ENCODE measurements around the gene SBF2. TPM values are rescaled to one million over a fixed set of nuclear protein-coding genes. Genes with fewer than 3 reads are reported as not detected.

The SBF2 gene
- total RNA-seq, 2 experiments from 2014 or later: 14.2 to 15.2 TPM

DNA sequence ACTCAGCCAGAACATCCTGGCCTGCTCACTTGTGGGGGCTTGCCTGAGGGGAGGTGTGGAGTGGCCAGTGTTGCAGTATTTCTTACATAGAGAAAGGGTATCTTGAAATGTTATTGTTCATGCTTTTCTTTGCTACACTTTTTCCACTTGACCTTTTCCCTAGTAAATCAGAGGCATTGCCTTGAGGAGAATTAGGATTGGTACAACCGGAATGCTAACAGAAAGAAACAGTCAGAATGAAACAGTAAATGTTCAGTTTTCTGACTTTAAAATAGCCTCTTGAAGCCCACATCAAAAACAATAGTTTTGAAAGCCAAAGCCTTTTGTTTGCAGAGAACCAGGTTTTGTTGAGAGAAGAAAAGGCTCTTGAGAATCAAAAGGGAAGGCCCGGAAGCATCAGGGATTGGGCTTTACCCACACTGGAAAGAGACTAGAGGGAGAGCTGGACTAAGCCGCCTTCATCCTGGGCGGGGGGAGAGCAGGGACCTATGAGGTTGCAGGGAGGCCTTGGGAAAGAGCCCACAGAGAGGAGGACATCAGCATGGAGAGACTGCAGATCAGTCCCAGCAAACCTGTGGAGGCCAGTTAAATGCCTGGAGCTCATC lies 23.2 kb upstream of the SBF2 start:
- H3K4me3 ChIP-seq (ENCODE audit: low read length): no peak overlapping the region
- ATAC-seq (ENCODE audit: poor library complexity): no peak
- no peak for DNase-seq
- H3K4me1 Mint-ChIP-seq (ENCODE audit: low read depth): no peaks in the 10 kb centered on the region
- intact Hi-C loops (cut with DNase I, micrococcal nuclease): no loop called here
- H3K27ac Mint-ChIP-seq: no peak overlapping the region
- ChIA-PET CTCF (interaction anchor here (1.0 to 1.8 kb wide), 3 partner anchors 10 to 110 kb away, joined by 3 to 6 read pairs (median 6); no protein-coding TSS in a partner anchor), POLR2A (no interaction called here)
- TF ChIP-seq, protein P1, sequence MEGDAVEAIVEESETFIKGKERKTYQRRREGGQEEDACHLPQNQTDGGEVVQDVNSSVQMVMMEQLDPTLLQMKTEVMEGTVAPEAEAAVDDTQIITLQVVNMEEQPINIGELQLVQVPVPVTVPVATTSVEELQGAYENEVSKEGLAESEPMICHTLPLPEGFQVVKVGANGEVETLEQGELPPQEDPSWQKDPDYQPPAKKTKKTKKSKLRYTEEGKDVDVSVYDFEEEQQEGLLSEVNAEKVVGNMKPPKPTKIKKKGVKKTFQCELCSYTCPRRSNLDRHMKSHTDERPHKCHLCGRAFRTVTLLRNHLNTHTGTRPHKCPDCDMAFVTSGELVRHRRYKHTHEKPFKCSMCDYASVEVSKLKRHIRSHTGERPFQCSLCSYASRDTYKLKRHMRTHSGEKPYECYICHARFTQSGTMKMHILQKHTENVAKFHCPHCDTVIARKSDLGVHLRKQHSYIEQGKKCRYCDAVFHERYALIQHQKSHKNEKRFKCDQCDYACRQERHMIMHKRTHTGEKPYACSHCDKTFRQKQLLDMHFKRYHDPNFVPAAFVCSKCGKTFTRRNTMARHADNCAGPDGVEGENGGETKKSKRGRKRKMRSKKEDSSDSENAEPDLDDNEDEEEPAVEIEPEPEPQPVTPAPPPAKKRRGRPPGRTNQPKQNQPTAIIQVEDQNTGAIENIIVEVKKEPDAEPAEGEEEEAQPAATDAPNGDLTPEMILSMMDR (IDR thresholded peaks at IDR 0.05): no peak
- peaks cover 14% of the 10 kb centered on the region for H3K27me3 Mint-ChIP-seq
- no peak overlapping the region for H3K4me3 Mint-ChIP-seq
- H3K9me3 ChIP-seq (ENCODE audit: control insufficient read depth in 1 of 2, insufficient read depth in 1 of 2, low read length in 2 of 2): no peaks in the 10 kb centered on the region
- H3K36me3 ChIP-seq (ENCODE audit: insufficient read depth, low read length): no peaks in the 10 kb centered on the region
- no peak overlapping the region for H3K27ac ChIP-seq (ENCODE audit: low read depth in 1 of 2, low read length in 2 of 2)
- H3K27me3 ChIP-seq (ENCODE audit: control insufficient read depth in 1 of 2, insufficient read depth in 2 of 2, low read length in 2 of 2): peaks cover 0 to 3% of the 10 kb centered on the region in 2 experiments
- no peaks in the 10 kb centered on the region for H3K36me3 Mint-ChIP-seq (ENCODE audit: low read depth)
- no peaks in the 10 kb centered on the region for H3K9me3 Mint-ChIP-seq
- no peaks in the 10 kb centered on the region for H3K4me1 ChIP-seq (ENCODE audit: insufficient read depth, low read length)

DNA sequence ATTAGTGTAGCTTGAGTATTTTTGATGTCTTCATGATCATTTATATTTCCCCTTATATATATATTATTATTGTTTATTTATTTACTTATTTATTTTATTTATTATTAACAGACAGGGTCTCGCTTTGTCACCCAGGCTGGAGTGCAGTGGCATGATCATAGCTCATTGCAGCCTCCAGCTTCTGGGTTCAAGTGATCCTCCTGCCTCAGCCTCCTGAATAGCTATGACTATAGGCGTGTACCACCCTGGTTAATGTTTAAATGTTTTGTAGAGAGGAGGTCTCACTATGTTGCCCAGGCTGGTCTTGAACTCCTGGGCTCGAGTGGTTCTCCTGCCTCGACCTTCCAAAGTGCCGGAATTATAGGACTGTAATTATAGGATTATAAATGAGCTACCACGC lies 21.1 kb upstream of the SBF2 start:
- no peak overlapping the region for H3K4me3 Mint-ChIP-seq
- DNase-seq: no peak
- TF ChIP-seq, protein P1 (IDR thresholded peaks at IDR 0.05): no peak

DNA sequence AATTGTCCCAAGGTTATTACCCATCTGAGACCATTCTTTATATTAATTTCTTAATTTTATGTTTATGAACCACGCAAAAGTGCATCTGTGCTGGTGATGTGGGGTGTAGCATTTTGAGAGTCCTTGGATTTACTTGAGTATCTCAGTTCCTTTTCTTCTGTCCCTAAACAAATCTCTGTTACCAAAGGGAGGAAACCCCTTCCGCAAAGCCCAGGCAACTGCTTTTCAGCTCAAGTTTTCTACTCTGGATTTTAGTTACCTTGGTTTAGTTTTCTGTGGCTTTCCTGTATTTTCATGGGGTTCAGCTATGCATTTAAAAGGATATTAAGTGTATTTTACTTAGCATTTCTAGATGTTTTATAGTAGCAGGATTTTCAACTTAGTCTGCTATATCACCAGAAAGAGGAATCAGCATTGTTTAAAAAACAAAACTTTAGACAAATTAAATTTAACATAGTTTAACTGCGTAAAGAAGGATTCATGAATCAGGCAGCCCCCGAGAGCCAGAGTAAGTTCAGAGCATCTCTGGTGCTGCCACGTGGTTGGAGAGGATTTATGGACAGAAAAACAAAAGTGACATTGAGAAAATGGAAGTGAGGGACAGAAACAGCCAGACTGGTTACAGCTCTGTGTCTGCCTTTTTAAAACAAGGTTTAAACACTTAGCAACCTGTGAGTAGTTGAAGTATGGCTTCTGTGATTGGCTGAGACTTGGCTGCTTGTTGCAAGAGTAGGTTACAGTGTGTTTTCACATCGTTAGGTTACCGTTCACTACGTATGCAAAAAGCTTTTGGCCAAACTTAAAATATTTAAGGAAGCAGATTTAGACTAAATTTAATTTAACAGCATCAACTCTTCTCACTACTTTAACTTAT lies 20.4 kb upstream of the SBF2 start:
- H3K27me3 Mint-ChIP-seq: peaks cover 36% of the 10 kb centered on the region
- intact Hi-C loops (cut with DNase I, micrococcal nuclease): no loop called here
- Histone ChIP-seq H3K27me3 (ENCODE audit: control insufficient read depth in 1 of 2, insufficient read depth in 2 of 2, low read length in 2 of 2) (peaks cover 4 to 16% of the 10 kb centered on the region in 2 experiments), H3K4me3 (ENCODE audit: low read length) (no peak overlapping the region), H3K9me3 (ENCODE audit: control insufficient read depth in 1 of 2, insufficient read depth in 1 of 2, low read length in 2 of 2) (no peaks in the 10 kb centered on the region), H3K4me1 (ENCODE audit: insufficient read depth, low read length) (no peaks in the 10 kb centered on the region), H3K36me3 (ENCODE audit: insufficient read depth, low read length) (no peaks in the 10 kb centered on the region), H3K27ac (ENCODE audit: low read depth in 1 of 2, low read length in 2 of 2) (no peak overlapping the region)
- no peak overlapping the region for H3K27ac Mint-ChIP-seq
- CTCF ChIA-PET: interaction anchor here (0.6 to 1.0 kb wide), 2 partner anchors 10 to 206 kb away, joined by 3 read pairs; partner anchors contain the start of gene ADM
- no peaks in the 10 kb centered on the region for H3K36me3 Mint-ChIP-seq (ENCODE audit: low read depth)
- no peaks in the 10 kb centered on the region for H3K4me1 Mint-ChIP-seq (ENCODE audit: low read depth)
- DNase-seq (peak in 5 of 14 experiments; percentile 9 to 66 (median 53)), ATAC-seq (ENCODE audit: poor library complexity) (peak; percentile 97)
- TF ChIP-seq, protein P1 (IDR thresholded peaks at IDR 0.05): no peak
- POLR2A ChIA-PET: interaction anchor here (0.6 to 1.2 kb wide), 2 partner anchors 90 to 556 kb away, joined by 3 to 5 read pairs; no protein-coding TSS in a partner anchor
- no peak overlapping the region for H3K4me3 Mint-ChIP-seq
- no peaks in the 10 kb centered on the region for H3K9me3 Mint-ChIP-seq

More for the DNA sequence above, 21.1 kb upstream of the SBF2 start:
- H3K9me3 Mint-ChIP-seq: no peaks in the 10 kb centered on the region
- Histone ChIP-seq H3K36me3 (ENCODE audit: insufficient read depth, low read length) (no peaks in the 10 kb centered on the region), H3K4me3 (ENCODE audit: low read length) (no peak overlapping the region), H3K27ac (ENCODE audit: low read depth in 1 of 2, low read length in 2 of 2) (no peak overlapping the region), H3K27me3 (ENCODE audit: control insufficient read depth in 1 of 2, insufficient read depth in 2 of 2, low read length in 2 of 2) (peaks cover 4 to 10% of the 10 kb centered on the region in 2 experiments), H3K9me3 (ENCODE audit: control insufficient read depth in 1 of 2, insufficient read depth in 1 of 2, low read length in 2 of 2) (no peaks in the 10 kb centered on the region), H3K4me1 (ENCODE audit: insufficient read depth, low read length) (no peaks in the 10 kb centered on the region)
- H3K27ac Mint-ChIP-seq: no peak overlapping the region
- H3K27me3 Mint-ChIP-seq: peaks cover 29% of the 10 kb centered on the region
- H3K36me3 Mint-ChIP-seq (ENCODE audit: low read depth): no peaks in the 10 kb centered on the region
- ChIA-PET POLR2A (interaction anchor here (1.2 kb wide), 1 partner anchor 557 kb away, joined by 5 read pairs; no protein-coding TSS in a partner anchor), CTCF (interaction anchor here (0.6 to 1.0 kb wide), 2 partner anchors 10 to 207 kb away, joined by 3 read pairs; partner anchors contain the start of gene ADM)
- intact Hi-C loops (cut with DNase I, micrococcal nuclease): no loop called here
- ATAC-seq (ENCODE audit: poor library complexity): no peak
- no peaks in the 10 kb centered on the region for H3K4me1 Mint-ChIP-seq (ENCODE audit: low read depth)
